Measurements from ENCODE around the gene PAXIP1. TPM values are rescaled to one million over a fixed set of nuclear protein-coding genes. Genes with fewer than 3 reads are reported as not detected.
"Not testable (repeated sequence)": the region's sequence is repeated elsewhere in the genome, so short reads cannot be mapped to it uniquely, and the experiment has no call there.

The PAXIP1 gene
- total RNA-seq, 6 experiments from 2014 or later, result 5.2 to 9.3 (median 7.4) TPM

DNA sequence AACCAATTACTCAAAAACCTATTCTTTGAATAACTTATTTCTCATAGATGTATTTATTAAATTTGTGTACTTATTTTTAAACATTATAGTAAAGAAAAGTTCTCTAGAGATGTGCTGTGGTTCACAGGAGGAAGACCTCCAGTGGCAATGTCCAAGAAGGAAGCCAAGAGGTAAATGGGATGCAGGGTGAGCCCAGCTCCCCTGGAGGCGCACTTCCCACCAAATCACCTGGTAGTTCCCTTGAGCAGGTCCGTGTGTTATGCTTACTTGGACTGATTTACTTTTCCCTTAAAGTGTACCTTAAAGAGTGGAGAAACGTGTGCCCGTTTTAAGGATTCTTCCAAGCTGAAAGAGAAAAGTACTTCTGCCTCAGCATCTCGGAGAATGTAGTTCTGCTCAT lies 55.3 kb downstream of the PAXIP1 start:
- Mint-ChIP-seq H3K27ac (no peak overlapping the region), H3K27me3 (ENCODE audit: insufficient read depth) (no peaks in the 10 kb centered on the region), H3K9me3 (no peaks in the 10 kb centered on the region), H3K4me3 (no peak overlapping the region), H3K4me1 (ENCODE audit: low read depth) (no peaks in the 10 kb centered on the region), H3K36me3 (ENCODE audit: low read depth) (peaks cover 12% of the 10 kb centered on the region)
- no peak for TF ChIP-seq CTCF (IDR thresholded peaks at IDR 0.05)
- DNase-seq, result no peak

GRCh38 chr7:154946166-154946565 lies 56.8 kb downstream of the PAXIP1 start:
- no peak for TF ChIP-seq CTCF (IDR thresholded peaks at IDR 0.05)
- Mint-ChIP-seq H3K27ac (no peak overlapping the region), H3K4me3 (no peak overlapping the region), H3K9me3 (no peaks in the 10 kb centered on the region), H3K36me3 (ENCODE audit: low read depth) (peaks cover 7% of the 10 kb centered on the region), H3K4me1 (ENCODE audit: low read depth) (no peaks in the 10 kb centered on the region), H3K27me3 (ENCODE audit: insufficient read depth) (no peaks in the 10 kb centered on the region)
- no peak for DNase-seq

DNA sequence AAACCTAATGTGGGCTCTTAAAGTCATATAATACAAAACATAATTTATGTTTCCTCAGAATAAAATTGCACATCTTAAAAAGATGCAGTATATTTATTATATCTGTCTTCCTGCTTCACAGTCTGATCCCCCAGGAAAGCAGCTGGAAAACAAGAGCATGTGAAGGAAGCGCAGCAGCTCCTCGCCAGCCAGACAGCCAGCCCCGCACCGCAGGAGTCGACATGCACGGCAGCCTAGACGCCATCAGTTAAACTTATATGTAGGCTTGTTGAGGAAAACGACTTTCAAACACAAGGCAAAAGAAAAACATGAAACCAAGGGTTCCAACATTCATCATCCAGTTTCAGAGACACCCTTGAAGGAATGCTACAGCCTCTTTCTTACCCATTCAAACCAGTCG lies 59.0 kb downstream of the PAXIP1 start:
- Mint-ChIP-seq H3K36me3 (ENCODE audit: low read depth) (peaks cover 3% of the 10 kb centered on the region), H3K27ac (no peak overlapping the region), H3K9me3 (no peaks in the 10 kb centered on the region)

GRCh38 chr7:154942691-154943090 lies 60.2 kb downstream of the PAXIP1 start:
- no peaks in the 10 kb centered on the region for H3K27me3 Mint-ChIP-seq (ENCODE audit: insufficient read depth)

More for the DNA sequence above, 59.0 kb downstream of the PAXIP1 start:
- Mint-ChIP-seq H3K27me3 (ENCODE audit: insufficient read depth) (no peaks in the 10 kb centered on the region), H3K4me3 (no peak overlapping the region), H3K4me1 (ENCODE audit: low read depth) (no peaks in the 10 kb centered on the region)
- no peak for DNase-seq
- TF ChIP-seq CTCF (IDR thresholded peaks at IDR 0.05), result no peak

GRCh38 chr7:154937837-154938236 lies 65.1 kb downstream of the PAXIP1 start:
- TF ChIP-seq CTCF (IDR thresholded peaks at IDR 0.05), result no peak
- H3K36me3 Mint-ChIP-seq (ENCODE audit: low read depth), result peaks cover 16% of the 10 kb centered on the region

More at GRCh38 chr7:154942691-154943090, 60.2 kb downstream of the PAXIP1 start:
- no peak overlapping the region for H3K4me3 Mint-ChIP-seq
- H3K36me3 Mint-ChIP-seq (ENCODE audit: low read depth), result no peaks in the 10 kb centered on the region; the same call in 1 of the 2 replicates
- DNase-seq, result no peak
- H3K27ac Mint-ChIP-seq, result no peak overlapping the region
- H3K4me1 Mint-ChIP-seq (ENCODE audit: low read depth), result no peaks in the 10 kb centered on the region
- H3K9me3 Mint-ChIP-seq, result no peaks in the 10 kb centered on the region
- TF ChIP-seq CTCF (IDR thresholded peaks at IDR 0.05), result no peak

GRCh38 chr7:154934353-154934952 lies 68.5 kb downstream of the PAXIP1 start:
- Mint-ChIP-seq H3K4me1 (ENCODE audit: low read depth) (peaks cover 11% of the 10 kb centered on the region), H3K36me3 (ENCODE audit: low read depth) (peaks cover 16% of the 10 kb centered on the region), H3K9me3 (peaks cover 16% of the 10 kb centered on the region)
- not testable (repeated sequence) for H3K4me3 Mint-ChIP-seq; H3K27ac Mint-ChIP-seq; DNase-seq; H3K27me3 Mint-ChIP-seq (ENCODE audit: insufficient read depth)

More at GRCh38 chr7:154937837-154938236, 65.1 kb downstream of the PAXIP1 start:
- DNase-seq, result no peak
- H3K27me3 Mint-ChIP-seq (ENCODE audit: insufficient read depth), result peaks cover 3% of the 10 kb centered on the region; the same call in 1 of the 2 replicates
- no peaks in the 10 kb centered on the region for H3K4me1 Mint-ChIP-seq (ENCODE audit: low read depth)
- no peak overlapping the region for H3K4me3 Mint-ChIP-seq
- H3K9me3 Mint-ChIP-seq, result peaks cover 16% of the 10 kb centered on the region
- H3K27ac Mint-ChIP-seq, result no peak overlapping the region
